RKO (cell line): ENCODE measurements around the gene PARD3B.

Source experiments
- DNase-seq: peaks from one replicate; pipeline ENCODE4 v3.0.0-alpha.2; 2016; ENCODE audit warnings: low spot score

PARD3B gene

DNA sequence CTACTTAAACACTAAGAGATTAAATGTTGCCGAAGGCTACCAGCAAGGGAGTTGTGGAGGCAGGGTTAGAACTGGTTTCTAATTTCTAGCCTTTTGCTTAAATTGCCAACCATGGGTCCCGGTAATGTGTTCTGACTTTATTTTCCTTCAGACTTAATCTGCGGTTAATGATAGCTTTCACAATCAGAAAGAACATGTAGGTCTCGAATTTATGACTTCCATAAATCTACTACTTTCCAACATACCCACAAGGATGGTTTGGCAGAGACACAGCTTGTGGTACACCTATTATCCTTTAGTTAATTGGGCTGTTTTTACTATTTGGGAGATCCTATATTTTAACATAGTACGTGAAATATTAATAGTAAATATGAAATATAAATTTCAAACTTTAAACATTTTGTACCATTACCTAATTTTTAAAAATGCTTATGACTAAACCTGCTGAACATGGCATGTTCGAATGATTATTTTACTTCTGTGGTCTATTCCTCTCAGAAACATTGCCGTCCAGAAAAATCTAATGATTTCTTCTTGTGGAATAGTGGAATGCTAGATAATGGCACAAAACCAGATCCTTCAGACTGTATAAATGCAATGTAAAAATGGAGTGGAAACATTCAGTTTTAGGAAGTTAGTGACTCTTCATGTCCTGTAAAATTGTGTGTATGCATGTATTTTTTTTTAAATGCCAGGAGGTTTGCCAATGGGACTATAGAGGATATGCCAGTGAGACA lies 41.3 kb downstream of the PARD3B start:
- no peak for DNase-seq

DNA sequence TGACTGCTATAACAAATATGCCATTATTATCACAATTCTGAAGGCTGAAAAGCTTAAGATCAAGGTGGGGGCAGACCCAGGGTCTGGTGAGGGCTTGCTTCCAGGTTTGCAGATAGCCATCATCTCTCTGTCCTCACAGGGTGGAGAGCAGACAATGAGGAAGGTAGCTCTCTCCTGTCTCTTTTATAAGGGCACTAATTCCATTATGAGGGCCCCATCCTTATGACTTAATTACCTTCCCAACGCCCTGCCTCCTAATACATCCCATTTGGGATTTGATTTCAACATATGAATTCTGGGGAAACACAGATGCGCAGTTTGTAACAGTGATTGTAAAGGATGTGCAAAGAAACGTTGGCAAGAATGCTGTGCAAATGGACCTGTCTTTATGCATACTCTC lies 44.8 kb downstream of the PARD3B start:
- DNase-seq = no peak

DNA sequence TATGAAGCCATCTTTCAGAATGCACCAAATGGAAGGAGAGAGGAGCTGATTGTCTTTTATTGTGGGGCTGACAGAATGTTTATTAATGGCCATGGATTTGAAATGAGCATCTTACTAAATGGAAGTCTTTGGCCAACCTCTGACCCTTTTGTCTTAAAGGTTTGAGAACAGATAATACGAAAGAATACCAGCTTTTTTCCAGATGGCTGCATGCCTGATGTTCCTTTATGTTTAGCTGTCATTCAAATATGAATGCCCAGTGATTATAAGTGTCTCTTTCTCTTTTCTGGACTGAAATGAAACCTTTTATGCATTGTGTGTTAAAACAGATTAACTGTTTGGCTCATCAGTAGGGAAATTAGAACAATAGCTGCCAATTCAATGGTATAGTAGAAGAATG lies 46.0 kb downstream of the PARD3B start:
- DNase-seq = no peak

DNA sequence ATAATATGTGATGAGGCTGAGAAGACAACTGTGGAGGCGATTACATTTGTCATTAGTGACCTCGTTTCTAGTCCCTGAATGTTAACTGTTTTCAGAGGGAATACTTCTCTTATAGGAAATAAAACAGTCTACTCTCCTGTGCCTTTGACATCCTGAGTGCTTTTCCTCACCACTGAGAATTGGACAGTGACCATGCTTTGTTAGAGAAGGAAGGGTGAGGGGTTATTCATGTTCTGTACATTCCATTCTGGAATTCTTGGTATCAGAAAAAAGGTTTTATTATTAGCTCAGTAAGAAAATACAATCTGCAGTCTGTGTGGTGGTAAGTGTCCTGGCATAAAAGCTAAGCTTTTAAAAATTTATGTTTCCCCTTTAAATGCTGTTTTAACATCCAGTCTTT lies 58.8 kb downstream of the PARD3B start:
- DNase-seq = no peak

DNA sequence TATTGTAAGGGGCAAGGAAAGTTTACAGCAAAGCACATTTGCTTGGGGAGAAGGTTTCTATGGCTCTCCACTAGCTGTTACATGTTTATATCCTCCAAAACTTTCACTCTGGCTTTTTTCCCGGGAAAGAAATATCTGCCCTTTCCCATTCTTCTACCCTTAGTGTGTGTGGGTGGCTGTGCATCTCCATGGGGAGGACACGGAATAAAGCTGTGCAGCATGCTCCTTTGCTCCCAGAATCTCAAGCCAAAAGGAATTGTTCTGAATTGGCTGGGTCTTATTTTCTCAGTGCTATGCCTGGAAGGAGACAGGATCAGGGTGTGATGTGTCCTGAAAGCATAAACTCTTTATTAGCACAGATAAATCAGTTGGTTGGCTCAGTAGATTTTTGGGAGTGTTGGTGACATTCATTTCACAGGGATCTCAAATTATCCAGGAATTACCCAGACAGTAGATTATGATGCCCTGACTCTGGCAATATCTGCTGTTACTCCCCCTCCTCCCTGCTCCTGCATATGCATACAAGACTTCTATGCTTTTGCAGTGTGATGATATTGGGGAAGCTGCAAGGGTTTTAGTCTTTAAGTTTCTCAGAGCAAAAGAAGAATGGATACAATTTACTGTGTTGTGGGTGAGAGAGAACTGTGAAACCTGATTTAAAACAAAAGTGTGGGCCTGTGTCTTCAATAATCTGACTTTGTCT lies 63.1 kb downstream of the PARD3B start:
- no peak for DNase-seq

DNA sequence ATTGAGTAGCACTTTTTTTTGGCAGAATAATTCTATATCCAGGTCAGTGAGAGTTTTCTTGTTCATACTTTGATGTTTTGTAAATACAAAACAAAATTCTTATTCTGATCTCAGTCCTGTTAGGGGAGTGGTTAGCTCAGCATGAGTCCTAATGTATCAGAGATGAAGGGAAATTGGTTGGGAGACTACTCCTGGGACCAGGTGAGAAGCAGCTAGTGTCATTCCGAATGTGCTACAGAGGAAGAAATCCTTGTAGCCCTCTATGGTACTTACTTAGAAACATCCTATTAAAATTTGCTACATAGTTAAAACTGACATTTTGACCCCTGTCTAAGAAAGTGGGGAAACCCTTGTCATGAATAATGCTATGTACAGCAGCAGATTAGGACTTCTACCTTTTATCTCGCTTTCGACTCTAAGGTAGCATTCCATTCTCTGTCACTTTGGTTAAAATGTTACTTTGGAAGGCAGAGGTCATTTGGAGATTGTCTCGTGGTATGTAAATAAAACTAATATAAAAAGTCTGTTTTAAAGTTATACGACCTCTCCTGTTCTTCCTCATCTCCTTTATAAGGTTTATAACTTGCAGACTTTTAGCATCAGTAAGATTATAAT lies 65.8 kb downstream of the PARD3B start:
- no peak for DNase-seq

DNA sequence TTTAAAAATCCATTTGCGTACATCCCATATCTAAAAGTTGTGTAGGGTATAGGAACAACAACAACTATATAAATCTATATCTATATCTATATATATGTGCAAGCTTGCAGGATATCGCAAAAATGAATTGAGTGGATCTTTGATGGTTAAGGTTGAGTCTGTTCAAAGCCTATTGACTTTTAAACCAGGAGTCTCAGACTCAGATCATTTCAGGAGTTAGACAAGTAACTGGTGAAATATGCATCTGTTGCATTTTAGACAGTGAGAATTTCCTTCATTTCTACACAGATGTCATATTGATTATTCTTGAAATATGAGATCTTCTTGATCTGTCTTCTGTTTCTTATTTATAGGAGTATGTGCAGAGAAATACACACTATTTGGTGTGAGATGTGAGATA lies 66.5 kb downstream of the PARD3B start:
- DNase-seq = no peak

DNA sequence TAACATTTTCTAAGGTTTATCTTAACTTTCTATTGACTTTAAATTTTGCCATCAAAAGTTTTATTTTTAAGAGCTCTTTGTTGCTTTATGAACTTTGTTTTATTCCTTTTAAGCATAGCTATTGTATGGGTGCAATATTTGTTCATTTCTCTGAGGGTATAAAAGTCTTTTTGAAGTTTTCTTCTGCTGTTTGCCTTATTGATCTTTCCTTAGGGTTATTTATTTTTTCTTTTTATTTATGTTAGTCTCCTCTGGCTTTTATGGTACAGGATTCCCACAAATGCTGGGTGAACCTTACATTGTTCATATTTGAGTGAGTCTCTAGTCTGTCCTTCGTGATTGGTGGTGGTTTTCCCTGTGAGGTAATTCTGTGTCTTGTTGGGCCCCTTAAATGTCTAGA lies 68.4 kb downstream of the PARD3B start:
- DNase-seq = no peak

DNA sequence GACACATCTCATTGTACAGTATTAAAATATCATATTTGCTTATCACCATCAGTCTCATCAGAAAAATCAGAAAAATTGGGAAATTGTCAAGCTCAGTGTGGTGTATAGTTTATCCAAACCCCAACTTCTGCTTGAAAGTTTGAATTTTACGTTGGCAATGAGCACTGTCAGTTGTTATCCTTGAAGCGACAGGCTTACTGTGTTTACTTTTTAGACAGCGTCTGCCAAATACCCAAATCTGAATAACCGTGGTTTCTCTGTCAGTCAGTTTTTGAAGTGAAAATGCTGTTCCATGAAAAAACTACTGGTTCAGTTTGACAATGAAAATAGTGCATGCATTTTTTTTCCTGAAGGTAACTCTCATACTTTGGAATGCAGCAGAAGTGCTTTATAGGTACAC lies 70.2 kb downstream of the PARD3B start:
- DNase-seq = no peak

DNA sequence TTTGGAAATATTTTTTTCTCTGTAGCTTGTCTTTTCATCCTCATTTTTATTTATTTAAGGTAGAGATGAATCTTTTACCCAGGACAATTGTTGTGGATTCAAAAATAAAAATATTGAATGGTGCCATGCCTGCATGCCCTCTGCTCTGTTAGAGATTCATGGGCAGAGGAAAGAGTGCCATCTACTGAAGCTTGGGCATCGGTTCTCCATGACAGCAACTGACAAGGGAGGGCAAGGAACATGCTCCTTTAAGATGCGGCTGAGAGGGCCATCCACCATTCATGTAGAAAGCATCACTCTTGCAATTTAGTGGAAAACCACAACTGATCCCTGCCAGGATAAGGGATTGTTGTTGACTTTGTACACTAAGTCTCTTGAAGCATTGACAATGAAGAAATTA lies 79.9 kb downstream of the PARD3B start:
- no peak for DNase-seq

DNA sequence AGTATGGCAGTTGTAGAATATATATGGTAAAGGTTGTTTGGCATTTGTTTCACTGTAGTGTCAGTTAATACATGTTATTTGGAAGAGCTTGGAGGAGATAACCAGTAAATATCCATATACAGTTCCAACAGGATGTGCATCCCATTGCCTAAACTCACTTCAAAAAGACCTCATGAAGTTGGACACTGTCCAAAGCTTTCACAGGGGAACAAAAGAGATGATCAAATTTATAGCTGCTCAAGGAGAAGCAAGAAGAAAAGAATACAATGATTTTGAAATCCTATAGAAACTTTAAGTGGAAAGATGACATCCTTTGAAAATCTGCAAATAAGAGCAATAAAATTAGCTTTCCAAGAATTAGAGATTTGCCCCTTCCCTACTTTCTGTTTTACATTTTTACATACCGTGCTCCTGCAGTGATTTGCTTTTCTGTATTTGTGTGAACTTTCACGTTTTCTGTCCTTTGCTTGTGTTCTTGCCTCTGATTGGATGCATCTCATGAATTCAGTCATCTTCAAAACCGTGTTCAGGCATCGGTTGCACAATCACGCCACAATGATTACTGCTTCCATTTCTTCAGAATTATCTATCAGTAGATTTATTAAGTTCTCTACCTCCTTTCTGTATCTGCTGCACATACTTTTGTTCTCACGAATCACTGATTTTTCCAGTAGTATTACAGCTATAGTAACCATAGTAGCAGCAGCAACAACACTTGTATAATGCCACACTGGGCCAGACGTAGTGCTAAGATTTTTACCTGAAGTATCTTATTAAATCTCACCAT lies 83.8 kb downstream of the PARD3B start:
- no peak for DNase-seq

DNA sequence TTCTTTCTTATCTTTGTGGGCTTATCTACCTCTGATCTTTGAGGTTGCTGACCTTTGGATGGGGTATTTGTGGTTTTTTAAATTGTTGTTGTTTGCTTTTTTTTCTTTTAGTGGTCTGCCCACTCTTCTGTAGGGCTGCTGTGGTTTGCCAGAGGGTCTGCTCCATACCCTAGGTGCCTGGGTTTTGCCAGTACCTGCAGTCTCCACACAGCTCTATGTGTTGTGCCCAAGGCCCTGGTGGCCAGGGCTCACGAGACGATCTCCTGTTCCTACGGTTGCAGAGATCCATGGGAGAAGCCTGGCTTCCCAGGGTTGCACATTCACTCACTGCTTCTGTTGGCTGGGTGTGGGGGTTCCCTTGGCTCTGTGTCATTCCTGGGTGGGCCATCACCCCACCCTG lies 87.1 kb downstream of the PARD3B start:
- DNase-seq = no peak

DNA sequence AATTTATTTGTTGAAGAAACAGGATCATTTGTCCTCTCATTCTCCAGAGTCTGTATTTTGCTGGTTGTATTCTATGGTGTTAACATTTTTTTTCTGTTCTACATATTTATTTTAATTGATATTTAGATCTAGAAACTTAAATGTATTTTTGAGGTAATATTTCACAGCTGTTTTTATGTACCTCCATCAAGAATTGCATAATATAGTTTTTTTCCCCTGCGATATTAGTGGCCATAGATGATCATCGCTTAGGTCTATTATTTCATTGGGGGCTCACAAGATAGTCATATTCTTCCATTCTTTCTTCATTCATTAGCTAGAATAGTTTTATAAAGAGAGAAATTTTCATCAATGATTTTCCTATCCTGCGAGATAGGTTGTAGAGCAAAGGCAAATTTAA lies 89.3 kb downstream of the PARD3B start:
- DNase-seq = no peak

DNA sequence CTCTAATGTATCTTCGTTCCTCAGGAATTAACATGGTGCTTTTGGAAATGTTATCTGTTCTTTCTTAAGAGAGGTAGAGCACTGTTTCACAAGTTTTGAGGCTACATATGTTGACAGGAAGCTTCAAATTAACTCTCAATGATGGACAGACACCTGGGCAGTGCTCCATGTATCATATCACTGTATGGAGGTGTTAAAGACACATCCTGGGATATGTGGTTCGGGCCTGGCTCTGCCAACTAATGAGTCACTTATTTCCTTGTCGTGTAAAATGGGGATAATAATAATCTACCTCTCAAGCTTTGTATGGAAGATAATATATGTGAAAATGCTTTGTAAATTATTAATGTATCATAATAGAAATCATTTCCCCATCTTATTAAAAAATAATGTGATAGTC lies 90.2 kb downstream of the PARD3B start:
- DNase-seq = no peak

DNA sequence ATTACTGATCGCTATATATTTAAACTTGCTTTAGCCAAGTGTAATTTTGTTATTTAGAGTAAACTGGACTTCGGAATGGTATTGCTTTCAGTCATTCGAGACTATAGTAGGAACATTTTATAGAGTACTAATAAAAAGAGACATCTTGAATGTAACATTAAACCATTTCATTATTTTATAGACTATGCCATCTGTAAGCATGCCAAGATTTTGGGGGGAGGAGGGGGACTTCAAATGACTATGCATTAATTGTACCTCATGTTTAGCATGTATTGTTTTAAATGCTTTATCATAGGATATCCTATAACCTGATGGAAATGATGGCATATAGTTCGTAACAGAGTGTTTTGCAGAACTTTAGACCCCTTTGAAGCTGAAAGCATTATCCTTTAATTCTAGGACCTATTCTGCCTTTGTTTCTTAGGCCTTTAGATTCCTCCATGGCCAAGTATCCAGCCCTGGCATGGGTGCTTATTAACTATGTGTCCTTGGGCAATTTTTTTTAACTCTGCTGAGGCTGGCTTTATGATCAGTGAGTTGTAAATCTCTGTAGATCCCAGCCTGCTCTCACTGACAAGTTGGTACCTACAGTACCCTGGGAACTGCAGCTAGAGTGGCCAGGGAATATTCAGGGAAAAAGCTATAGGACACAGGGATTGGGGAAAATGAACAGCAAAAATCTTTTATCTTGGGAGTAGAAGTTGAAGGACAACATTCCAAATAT lies 93.4 kb downstream of the PARD3B start:
- DNase-seq = no peak

DNA sequence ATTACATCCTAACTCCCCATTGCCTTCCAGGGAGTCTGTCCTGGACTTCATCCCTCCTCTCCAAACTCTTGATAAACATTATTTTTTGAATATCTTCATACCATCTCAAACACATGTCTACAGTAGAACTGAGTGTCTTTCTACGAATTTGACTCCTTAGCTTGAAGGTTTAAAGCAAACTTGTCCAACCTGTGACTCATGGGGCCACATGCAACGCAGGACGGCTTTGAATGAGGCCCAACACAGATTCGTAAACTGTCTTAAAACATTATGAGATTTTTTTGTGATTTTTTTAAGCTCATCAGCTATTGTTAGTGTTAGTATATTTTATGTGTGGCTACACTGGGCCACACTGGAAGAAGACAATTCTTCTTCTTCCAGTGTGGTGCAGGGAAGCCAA lies 98.1 kb downstream of the PARD3B start:
- DNase-seq = no peak

DNA sequence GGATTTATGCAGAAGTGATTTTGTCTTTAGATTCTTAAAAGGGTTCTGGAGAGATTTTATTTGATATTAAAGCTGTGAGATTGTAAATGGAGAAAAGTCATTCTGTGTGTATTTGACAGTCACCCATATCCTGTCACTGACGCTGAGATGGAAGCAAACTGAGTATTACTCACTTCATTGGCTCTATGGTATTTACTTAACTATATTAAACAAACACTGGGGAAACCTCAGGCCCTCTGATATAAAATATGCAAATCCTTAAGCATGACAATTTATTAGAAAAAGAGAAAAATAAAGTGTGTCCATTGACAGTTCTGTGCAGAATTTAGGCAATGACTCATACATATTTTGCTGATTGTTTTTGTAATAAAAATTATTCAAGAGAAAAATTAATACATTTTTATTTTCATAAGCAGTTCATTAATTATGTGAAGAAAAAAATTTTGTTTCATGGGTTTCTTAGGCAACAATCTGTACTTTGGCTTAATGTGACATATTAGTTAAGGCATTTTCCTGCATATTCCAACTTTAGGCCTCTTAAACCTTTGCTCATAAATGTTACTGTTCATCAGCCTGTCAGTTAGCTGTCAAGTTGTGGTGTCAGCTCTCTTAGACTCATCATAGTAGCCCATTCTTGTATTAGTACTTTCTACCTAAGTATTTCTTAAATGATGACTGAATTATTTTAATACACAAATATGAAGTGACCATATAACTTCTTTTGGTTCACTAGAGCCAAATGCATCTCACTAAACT lies 99.9 kb downstream of the PARD3B start:
- DNase-seq = peak; percentile 2

DNA sequence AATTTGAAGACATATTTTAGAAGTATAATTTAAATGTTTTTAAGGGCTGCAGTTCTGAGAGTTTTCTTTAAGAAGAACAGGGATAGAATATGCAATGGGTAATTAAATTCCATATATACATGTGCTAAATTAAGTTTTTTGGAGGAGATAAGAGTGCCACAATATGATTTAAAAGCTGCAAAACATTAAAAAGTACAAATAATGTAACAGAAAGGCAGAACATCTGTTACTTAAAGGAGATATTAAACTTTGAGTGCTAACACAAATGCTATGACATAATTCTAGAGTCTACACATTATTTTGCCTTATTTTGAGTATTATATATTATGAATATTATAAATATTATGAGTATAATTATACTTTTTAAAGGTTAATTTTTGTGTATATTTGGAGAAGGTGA lies 102.4 kb downstream of the PARD3B start:
- no peak for DNase-seq

DNA sequence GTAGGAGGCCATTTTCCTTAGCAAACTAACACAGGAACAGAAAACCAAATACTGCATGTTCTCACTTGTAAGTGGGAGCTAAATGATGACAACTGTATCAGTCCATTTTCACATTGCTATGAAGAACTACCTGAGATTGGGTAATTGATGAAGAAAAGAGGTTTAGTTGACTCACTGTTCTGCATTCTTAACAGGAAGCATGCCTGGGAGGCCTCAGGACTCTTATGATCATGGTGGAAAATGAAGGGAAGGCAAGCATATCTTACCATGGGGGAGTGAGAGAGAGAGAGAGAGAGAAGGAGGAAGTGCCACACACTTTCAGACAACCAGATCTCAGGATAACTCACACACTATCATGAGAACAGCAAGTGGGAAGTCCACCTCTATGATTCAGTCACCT lies 105.3 kb downstream of the PARD3B start:
- no peak for DNase-seq

DNA sequence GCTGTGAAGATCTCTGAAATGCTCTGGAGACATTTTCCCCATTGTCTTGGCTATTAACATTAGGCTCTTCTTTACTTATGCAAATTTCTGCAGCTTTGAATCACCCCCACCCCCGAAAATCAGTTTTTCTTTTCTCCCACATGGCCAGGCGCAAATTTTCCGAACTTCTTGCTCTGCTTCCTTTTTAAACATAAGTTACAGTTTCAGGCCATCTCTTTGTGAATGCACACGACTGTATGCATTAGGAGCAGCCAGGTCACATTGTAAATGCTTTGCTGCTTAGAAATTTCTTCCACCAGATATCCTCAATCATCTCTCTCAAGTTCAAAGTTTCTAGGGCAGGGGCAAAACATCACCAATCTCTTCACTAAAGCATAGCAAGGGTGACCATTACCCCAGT lies 106.8 kb downstream of the PARD3B start:
- no peak for DNase-seq

DNA sequence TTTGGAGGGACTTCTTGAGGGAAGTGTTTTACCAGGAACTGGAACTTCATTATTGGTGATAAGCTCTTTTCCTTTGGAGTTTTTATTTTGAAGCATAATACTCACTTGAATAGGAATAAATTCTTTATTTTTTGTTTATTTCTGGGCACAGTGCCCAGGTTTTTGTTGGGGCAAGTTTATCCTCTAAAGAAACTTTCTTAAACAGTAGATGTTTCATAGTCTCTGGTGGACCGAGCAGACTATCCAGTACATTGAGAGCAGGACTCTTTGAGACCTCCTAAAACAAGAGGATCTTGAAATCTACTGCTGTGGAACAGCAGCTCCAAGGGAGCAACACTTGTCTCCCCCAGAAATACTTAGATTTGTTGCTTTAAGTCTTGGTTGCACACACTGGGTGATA lies 109.4 kb downstream of the PARD3B start:
- DNase-seq = no peak
